ENCODE data around the gene METTL5. TPM values are rescaled to one million over a fixed set of nuclear protein-coding genes. Genes with fewer than 3 reads are reported as not detected.

The METTL5 gene
- total and polyA plus RNA-seq, 2 experiments from 2014 or later = 60.7 to 61.0 TPM

- Histone ChIP-seq H3K9me2 (replicated peaks; ENCODE audit: insufficient read depth) (no peaks in the 10 kb centered on the region), H3K4me1 (ENCODE audit: insufficient read depth) (no peaks in the 10 kb centered on the region), H3K4me3 (no peak overlapping the region), H4K20me1 (ENCODE audit: insufficient read depth, poor library complexity, severe bottlenecking) (no peaks in the 10 kb centered on the region), H2AFZ (no peak overlapping the region), H3K27me3 (no peaks in the 10 kb centered on the region), H3K4me2 (no peak overlapping the region), H3K27ac (no peak overlapping the region), H3K79me2 (no peaks in the 10 kb centered on the region), H3K36me3 (replicated peaks; ENCODE audit: insufficient read depth, low read depth) (no peaks in the 10 kb centered on the region), H3K9me3 (ENCODE audit: low read depth) (no peaks in the 10 kb centered on the region)
- 96% methylated on average over 3 of the region's 3 CpGs for WGBS (ENCODE audit: low lambda C conversion rate, missing lambda C conversion rate)
- TF ChIP-seq EZH2 (IDR thresholded peaks at IDR 0.05; ENCODE audit: borderline replicate concordance) (no peak), CTCF (IDR thresholded peaks at IDR 0.05; ENCODE audit: poor library complexity) (no peak)
- no peak for DNase-seq (ENCODE audit: low spot score)
Measured at GRCh38 chr2:169778446-169778845, 46.3 kb downstream of the METTL5 start.

GRCh38 chr2:169776252-169776761 lies 48.4 kb downstream of the METTL5 start:
- DNase-seq (ENCODE audit: low spot score) = no peak
- Histone ChIP-seq H3K36me3 (replicated peaks; ENCODE audit: insufficient read depth, low read depth) (no peaks in the 10 kb centered on the region), H3K27me3 (no peaks in the 10 kb centered on the region), H3K4me2 (no peak overlapping the region), H3K4me1 (ENCODE audit: insufficient read depth) (no peaks in the 10 kb centered on the region), H3K9me3 (ENCODE audit: low read depth) (no peaks in the 10 kb centered on the region), H3K4me3 (no peak overlapping the region), H4K20me1 (ENCODE audit: insufficient read depth, poor library complexity, severe bottlenecking) (no peaks in the 10 kb centered on the region), H3K27ac (peak overlapping the region; percentile 60), H3K9me2 (replicated peaks; ENCODE audit: insufficient read depth) (no peaks in the 10 kb centered on the region), H3K79me2 (no peaks in the 10 kb centered on the region), H2AFZ (no peak overlapping the region)
- WGBS (ENCODE audit: low lambda C conversion rate, missing lambda C conversion rate) = 34% methylated on average over 2 of the region's 2 CpGs
- TF ChIP-seq EZH2phosphoT487 (IDR thresholded peaks at IDR 0.05; ENCODE audit: low read depth, severe bottlenecking, unreplicated experiment) (no peak), EZH2 (IDR thresholded peaks at IDR 0.05; ENCODE audit: borderline replicate concordance) (no peak), CTCF (IDR thresholded peaks at IDR 0.05; ENCODE audit: poor library complexity) (no peak)

GRCh38 chr2:169775765-169776164 lies 48.9 kb downstream of the METTL5 start:
- Histone ChIP-seq H3K4me1 (ENCODE audit: insufficient read depth) (no peaks in the 10 kb centered on the region), H2AFZ (no peak overlapping the region), H4K20me1 (ENCODE audit: insufficient read depth, poor library complexity, severe bottlenecking) (no peaks in the 10 kb centered on the region), H3K36me3 (replicated peaks; ENCODE audit: insufficient read depth, low read depth) (no peaks in the 10 kb centered on the region), H3K79me2 (no peaks in the 10 kb centered on the region), H3K27me3 (no peaks in the 10 kb centered on the region), H3K9me3 (ENCODE audit: low read depth) (no peaks in the 10 kb centered on the region), H3K4me3 (no peak overlapping the region), H3K4me2 (peak overlapping the region; percentile 5), H3K27ac (peak overlapping the region; percentile 60), H3K9me2 (replicated peaks; ENCODE audit: insufficient read depth) (no peaks in the 10 kb centered on the region)
- DNase-seq (ENCODE audit: low spot score) = no peak
- TF ChIP-seq EZH2phosphoT487 (IDR thresholded peaks at IDR 0.05; ENCODE audit: low read depth, severe bottlenecking, unreplicated experiment) (no peak), CTCF (IDR thresholded peaks at IDR 0.05; ENCODE audit: poor library complexity) (no peak), EZH2 (IDR thresholded peaks at IDR 0.05; ENCODE audit: borderline replicate concordance) (no peak)
- WGBS (ENCODE audit: low lambda C conversion rate, missing lambda C conversion rate) = 31% methylated on average over 2 of the region's 2 CpGs

- peak overlapping the region; percentile 60 for H3K27ac ChIP-seq
- H3K4me1 ChIP-seq (ENCODE audit: insufficient read depth) = no peaks in the 10 kb centered on the region
- no peak for DNase-seq (ENCODE audit: low spot score)
- H3K79me2 ChIP-seq = no peaks in the 10 kb centered on the region
- H3K4me3 ChIP-seq = no peak overlapping the region
- H3K36me3 ChIP-seq (replicated peaks; ENCODE audit: insufficient read depth, low read depth) = no peaks in the 10 kb centered on the region
- no peak overlapping the region for H2AFZ ChIP-seq
- H3K27me3 ChIP-seq = no peaks in the 10 kb centered on the region
- no peaks in the 10 kb centered on the region for H3K9me3 ChIP-seq (ENCODE audit: low read depth)
- H3K4me2 ChIP-seq = peak overlapping the region; percentile 5
- TF ChIP-seq CTCF (IDR thresholded peaks at IDR 0.05; ENCODE audit: poor library complexity) = no peak
- TF ChIP-seq EZH2phosphoT487 (IDR thresholded peaks at IDR 0.05; ENCODE audit: low read depth, severe bottlenecking, unreplicated experiment) = no peak
- TF ChIP-seq EZH2 (IDR thresholded peaks at IDR 0.05; ENCODE audit: borderline replicate concordance) = no peak
- H3K9me2 ChIP-seq (replicated peaks; ENCODE audit: insufficient read depth) = no peaks in the 10 kb centered on the region
- WGBS (ENCODE audit: low lambda C conversion rate, missing lambda C conversion rate) = 93% methylated on average over 3 of the region's 3 CpGs
- H4K20me1 ChIP-seq (ENCODE audit: insufficient read depth, poor library complexity, severe bottlenecking) = no peaks in the 10 kb centered on the region
Measured at GRCh38 chr2:169775354-169775753, 49.4 kb downstream of the METTL5 start.
